Activated T-cell treated with anti-CD3 and anti-CD28 coated beads for 4 hours (primary cell): ENCODE data around the gene PCDHA11.
"Not testable (repeated sequence)": the region's sequence is repeated elsewhere in the genome, so short reads cannot be mapped to it uniquely, and the experiment has no call there.

Experiments
- DNase-seq: peaks from one replicate; pipeline ENCODE4 v3.0.0-alpha.2; 2020

The PCDHA11 gene

GRCh38 chr5:140855772-140856674 lies 12.7 kb upstream of the PCDHA11 start, which contains the start of gene PCDHA10:
PCDHA10 (plus strand) TSS chr5:140855897; CDS start chr5:140856049, 152 bp downstream.
- no peak for DNase-seq

GRCh38 chr5:140857177-140857986 lies 11.4 kb upstream of the PCDHA11 start:
- no peak for DNase-seq

- no peak for DNase-seq
Measured at GRCh38 chr5:140857987-140858240, 10.8 kb upstream of the PCDHA11 start.

- DNase-seq: no peak
Measured at GRCh38 chr5:140862441-140863295, 6.1 kb upstream of the PCDHA11 start.

- DNase-seq: no peak
Measured at GRCh38 chr5:140869555-140869886, 764 bp downstream of the PCDHA11 start.

GRCh38 chr5:140870221-140871201 lies 1.8 kb downstream of the PCDHA11 start:
- no peak for DNase-seq

GRCh38 chr5:140875085-140876065 lies 6.6 kb downstream of the PCDHA11 start, which contains the start of gene PCDHA12:
PCDHA12 (plus strand) TSS chr5:140875308; CDS start chr5:140875473, 165 bp downstream.
- DNase-seq: no peak

- DNase-seq: not testable (repeated sequence)
Measured at GRCh38 chr5:140876541-140877261, 7.9 kb downstream of the PCDHA11 start.

- DNase-seq: no peak
Measured at GRCh38 chr5:140877262-140877581, 8.5 kb downstream of the PCDHA11 start.

- no peak for DNase-seq
Measured at GRCh38 chr5:140881889-140882590, 13.3 kb downstream of the PCDHA11 start, which contains the start of gene PCDHA13. PCDHA13 (plus strand) TSS chr5:140882124; CDS start chr5:140882269, 145 bp downstream.

GRCh38 chr5:140882591-140882899 lies 13.8 kb downstream of the PCDHA11 start:
- DNase-seq: no peak

- no peak for DNase-seq
Measured at GRCh38 chr5:140883373-140883772, 14.6 kb downstream of the PCDHA11 start.

- DNase-seq: no peak
Measured at GRCh38 chr5:140883927-140884697, 15.4 kb downstream of the PCDHA11 start.

GRCh38 chr5:140916325-140916724 lies 47.6 kb downstream of the PCDHA11 start:
- DNase-seq: no peak
